Measurements from ENCODE around the gene ADGRL3.

ADGRL3 gene

GRCh38 chr4:61431131-61431530 lies 231.0 kb downstream of the ADGRL3 start:
- no peak for DNase-seq

DNA sequence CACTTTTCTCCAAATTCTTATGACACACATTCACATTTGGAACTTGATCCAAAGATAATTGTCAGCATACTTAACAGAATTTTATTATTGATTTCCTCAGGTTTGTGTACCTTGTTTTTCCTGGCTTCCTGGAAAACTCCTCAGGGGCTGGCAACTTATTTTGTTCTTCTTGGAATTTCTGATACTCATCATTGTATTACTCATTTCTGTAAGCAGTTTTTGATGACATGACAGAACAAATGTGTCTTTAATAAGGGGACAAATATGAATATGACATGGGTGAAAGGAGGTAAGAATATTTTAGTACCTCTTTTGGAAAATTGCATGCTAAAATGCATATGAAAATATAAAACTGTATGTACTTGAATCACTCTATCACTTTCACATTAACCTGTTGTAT lies 237.8 kb downstream of the ADGRL3 start:
- no peak for DNase-seq

GRCh38 chr4:61440321-61440720 lies 240.2 kb downstream of the ADGRL3 start:
- no peak for DNase-seq

- no peak for DNase-seq
Measured at GRCh38 chr4:61442936-61443335, 242.8 kb downstream of the ADGRL3 start.

DNA sequence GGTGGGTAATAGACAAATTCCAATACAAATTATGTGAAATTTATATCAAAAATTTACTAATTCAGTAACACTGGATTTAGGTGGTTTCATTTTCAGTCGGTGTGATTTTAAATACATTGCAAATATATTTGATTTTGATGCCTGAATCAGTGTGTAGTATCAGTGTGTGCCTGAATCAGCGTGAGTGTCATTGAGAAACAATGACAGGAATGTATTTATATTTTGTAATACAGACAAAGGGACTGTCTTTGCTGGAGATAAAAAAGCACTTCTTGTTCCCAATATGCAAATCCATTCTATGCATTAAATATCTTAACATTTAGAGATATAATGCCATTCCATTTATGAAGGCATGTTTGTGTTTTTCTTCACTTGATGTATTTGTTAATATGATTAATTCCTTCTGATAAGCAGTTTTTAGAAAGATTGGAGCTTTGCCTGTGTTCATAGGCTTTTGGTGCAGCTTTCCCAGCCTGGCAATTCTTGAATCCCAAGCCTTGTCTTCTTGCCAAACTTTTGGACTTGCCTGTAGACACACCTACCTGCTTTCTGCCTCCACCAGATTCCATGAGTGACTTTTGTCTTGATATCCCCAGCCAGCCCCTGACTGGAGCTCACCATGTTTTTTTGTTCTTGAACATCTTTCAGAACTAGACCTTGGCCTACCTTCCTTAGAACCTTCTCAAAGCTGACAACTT lies 243.8 kb downstream of the ADGRL3 start:
- DNase-seq = no peak

DNA sequence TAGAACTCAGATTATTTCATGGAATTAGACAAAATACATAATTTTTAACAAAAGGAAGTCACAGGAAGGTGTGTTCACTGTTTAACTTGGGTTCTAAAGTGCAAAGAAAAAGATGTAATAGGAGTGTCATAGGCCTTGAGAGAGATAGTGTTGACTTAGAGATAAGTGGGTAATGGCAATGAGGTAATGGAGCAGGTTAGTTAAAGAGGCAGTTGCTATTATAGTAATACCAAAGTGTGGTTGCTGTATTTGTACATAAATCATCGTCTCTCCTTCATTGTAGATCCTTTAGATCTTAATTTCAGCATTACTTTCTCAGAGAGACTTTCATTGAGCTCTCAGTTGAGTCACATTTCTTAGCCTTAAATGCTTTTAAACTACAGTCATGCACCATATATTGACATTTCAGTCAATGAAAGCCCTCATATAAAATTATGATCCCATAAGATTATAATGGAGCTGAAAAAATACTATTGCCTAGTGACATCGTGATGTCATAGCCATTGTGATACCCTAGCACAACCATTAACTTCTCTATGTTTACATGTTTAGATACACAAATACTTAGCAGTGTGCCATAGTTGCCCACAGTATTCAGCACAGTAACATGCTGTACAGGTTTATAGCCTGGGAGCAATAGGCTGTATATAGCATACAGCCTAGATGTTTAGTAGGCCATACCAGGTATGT lies 245.4 kb downstream of the ADGRL3 start:
- DNase-seq = no peak

- DNase-seq = no peak
Measured at GRCh38 chr4:61446941-61447340, 246.8 kb downstream of the ADGRL3 start.

DNA sequence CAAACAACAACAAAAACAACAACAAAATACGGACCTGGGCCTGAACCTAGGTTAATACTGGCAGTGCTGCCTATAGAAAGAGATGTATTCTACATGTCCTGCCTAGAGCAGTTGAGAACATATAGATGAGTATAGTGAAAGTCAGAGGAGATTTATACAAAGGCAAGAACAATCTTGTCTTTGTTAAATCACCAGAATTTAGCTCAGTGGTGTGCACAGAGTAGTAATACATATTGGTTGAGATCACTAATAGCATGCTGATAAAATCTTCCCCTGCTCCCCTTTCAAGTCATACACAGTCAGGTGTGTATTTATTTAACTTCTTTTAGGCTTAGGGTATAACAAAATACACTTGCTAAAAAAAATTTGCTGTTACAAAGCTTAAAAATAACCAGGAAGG lies 247.8 kb downstream of the ADGRL3 start:
- no peak for DNase-seq

- DNase-seq = no peak
Measured at GRCh38 chr4:61451935-61452334, 251.8 kb downstream of the ADGRL3 start.

DNA sequence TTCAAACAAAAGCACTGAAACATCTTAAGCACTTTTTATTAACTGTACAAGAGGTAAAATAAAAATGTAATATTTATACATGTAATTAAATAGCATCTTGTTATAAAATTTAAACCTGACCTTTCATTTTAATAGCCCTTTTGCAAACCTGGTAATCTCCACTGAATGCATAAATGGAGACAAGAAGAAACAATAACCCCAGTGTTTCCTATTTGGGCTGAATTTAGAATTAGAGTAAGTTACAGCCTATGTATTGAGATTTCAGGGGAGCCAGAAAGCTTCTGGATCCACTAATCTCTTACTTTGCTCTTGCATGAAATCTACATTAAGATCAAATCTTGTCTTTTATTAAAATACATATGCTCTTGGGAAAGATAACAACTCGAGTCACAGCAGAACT lies 261.8 kb downstream of the ADGRL3 start:
- no peak for DNase-seq

DNA sequence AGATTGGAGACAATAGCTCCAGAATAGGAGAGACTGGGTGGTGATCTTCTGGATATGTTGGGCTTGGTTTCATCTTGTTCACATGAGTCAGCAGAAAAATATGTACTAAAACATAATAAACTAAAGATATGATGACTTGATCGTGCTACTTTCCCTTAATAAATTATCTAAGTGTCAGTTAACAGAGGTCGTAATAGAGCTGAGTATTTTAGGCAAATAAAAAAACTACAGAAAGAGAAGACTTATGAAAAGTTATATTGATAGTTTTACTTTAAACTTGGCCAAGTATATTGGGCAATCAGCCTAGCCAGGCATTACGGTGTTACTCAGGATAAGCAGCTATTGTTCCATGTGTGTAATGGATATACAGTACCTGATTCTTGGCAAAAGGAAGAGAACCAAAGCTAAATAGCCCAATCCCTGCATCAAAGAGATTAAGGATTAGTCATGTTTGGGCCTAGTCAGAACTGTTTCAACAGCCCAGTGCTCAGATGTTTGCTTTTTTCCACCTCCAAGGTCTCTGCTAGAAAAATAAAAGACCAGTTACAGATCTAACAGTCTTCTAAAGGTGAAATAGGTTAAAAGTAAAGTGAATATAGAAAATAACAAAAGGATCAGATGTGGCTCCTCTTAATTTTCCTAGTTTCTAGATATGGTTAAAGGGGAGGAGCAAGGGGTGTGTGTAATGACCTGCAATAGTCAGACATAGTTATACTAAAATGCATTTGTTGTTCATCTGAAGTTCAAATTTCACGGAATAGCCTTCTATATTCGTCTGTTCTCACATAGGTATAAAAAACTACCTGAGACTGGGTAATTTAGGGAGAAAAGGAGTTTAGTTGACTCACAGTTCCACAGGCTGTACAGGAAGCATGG lies 262.6 kb downstream of the ADGRL3 start:
- no peak for DNase-seq

GRCh38 chr4:61468024-61468720 lies 268.0 kb downstream of the ADGRL3 start:
- DNase-seq = no peak

DNA sequence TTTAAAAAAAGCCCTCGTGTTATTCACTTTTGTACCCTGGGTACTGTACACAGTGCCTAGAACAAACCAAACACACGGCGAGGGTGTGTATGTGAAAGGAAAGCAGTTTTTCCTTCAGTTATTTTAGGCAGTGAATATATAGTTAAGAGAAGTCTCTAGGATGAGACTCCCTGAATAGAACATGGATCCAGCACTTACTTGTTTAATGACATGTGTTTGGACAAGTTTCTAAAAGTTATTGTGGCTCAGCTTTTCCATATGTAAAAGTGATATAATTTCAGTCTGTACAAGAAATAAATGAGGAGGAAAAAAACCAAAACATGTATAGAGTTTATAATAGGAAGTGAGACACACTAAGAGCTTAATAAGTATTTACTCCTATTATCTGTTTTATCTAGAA lies 273.2 kb downstream of the ADGRL3 start:
- DNase-seq = no peak

DNA sequence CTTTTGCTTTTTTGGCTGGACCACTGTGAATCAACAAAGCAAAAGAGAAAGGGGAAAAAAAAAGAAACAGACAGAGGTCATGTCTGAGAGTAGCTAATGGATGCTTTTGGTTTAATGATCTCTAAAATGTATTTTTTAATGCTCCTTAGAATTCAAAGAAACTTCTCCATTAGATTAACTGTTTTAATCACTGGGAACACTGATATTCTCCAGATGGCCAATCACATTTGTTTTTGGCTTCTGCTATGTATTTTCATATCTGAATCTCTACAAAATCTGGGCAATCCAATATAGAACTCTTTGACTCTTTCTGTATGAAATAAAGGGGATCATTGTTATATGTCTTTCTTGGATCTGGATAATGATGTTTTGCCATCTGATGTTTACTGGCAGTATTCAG lies 278.2 kb downstream of the ADGRL3 start:
- DNase-seq = no peak

DNA sequence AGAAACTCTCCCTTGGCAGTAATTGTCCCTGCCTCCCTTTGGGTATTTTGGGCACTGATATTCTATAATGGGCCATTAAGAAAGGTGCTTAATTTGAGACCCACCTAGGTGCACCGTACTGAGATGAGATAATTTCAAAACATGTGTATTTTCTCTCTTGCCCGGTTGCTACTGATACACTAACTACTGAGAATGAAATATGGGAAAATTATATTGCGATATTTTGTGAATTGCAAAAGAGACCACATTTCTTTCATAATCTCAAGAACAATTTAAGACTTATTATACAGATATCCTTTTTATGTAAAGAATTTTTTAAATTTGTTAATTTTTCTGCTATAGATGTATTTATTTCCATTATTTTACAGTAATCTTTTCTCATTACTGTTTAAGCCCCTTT lies 284.9 kb downstream of the ADGRL3 start:
- no peak for DNase-seq

- no peak for DNase-seq
Measured at GRCh38 chr4:61489927-61490326, 289.8 kb downstream of the ADGRL3 start.

DNA sequence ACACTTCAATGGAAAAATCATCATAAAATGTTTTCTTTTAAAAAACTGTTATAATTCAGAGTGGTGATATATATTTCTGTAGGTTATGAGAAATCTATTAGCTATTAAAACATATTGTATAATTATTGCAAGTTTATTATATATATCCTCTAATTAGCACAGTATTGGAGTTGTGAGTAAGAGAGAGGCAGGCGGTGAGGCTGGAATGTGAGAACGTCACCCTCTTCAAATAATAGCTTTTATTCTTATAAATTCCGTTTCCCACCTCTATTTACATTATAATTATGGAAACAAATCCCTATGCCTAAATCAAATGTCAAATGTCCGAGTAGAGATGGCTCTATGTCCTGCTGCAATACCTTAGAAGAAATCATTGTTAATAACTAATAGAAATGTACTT lies 292.9 kb downstream of the ADGRL3 start:
- DNase-seq = no peak

DNA sequence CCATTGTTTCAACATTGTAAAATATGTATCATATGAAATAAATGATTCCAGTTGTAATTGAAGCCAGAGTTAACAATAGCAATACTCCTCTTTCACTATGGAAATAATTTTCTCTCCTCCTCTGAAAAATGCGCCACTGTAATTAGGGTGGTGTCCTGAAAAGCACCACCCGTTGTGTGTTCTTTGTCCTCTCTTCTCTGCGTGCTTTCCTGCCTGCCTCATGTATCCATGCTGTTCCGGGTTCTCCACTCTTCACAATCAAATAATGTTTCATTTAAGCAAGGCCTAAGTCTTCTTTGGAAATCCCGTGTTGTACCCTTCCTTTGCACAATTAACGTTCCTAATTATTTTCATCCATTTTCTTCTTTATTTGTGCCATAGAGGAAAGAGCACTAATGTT lies 293.3 kb downstream of the ADGRL3 start:
- DNase-seq = no peak

GRCh38 chr4:61500883-61501282 lies 300.8 kb downstream of the ADGRL3 start:
- no peak for DNase-seq

DNA sequence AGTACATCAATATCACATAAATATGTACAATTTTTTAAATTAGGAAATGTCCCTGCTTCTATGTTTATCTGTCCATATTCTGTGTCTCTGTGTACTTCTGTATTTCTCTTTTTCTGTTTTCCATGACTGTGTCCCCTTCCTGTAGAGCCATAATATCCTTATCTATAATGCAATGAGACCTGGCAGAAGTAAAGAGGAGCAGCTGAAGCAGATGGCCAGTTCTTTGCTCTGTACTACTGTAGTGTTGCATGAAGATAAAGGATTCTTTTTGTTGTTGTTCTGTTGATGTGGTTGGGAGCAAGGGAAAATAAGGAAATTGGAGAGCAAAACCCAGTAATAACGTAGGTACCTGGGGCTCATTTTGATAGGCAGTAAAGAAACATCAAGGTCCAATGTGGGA lies 301.7 kb downstream of the ADGRL3 start:
- DNase-seq = no peak

GRCh38 chr4:61505773-61506685 lies 305.9 kb downstream of the ADGRL3 start:
- no peak for DNase-seq

- DNase-seq = no peak
Measured at GRCh38 chr4:61507091-61507490, 307.0 kb downstream of the ADGRL3 start.

Measured in CD4-positive, alpha-beta T cell treated with Interleukin-17A for 4 hours (primary cell).